ENCODE results near the gene WFS1.

Gene WFS1

GRCh38 chr4:6343939-6344408 lies 74.3 kb downstream of the WFS1 start:
- no peak for DNase-seq
- 68% methylated on average over 11 of the region's 11 CpGs for WGBS

GRCh38 chr4:6345096-6345830 lies 75.6 kb downstream of the WFS1 start:
- no peak overlapping the region for H3K27ac ChIP-seq (ENCODE audit: low read length, poor library complexity, severe bottlenecking)
- no peak overlapping the region for H4K8ac ChIP-seq (ENCODE audit: low read length)
- DNase-seq = no peak
- no peak overlapping the region for H3K9ac ChIP-seq (ENCODE audit: low read length)
- no peak overlapping the region for H3K4me3 ChIP-seq (ENCODE audit: insufficient read depth in 1 of 2, low read depth in 1 of 2, low read length in 2 of 2)
- WGBS = 68% methylated on average over 27 of the region's 27 CpGs
- H2BK12ac ChIP-seq (ENCODE audit: low read length in 2 of 2) = no peak overlapping the region
- H2BK5ac ChIP-seq (ENCODE audit: low read depth, low read length, poor library complexity, severe bottlenecking) = no peak overlapping the region
- H3K23ac ChIP-seq (ENCODE audit: low read length in 2 of 2) = no peak overlapping the region
- no peak overlapping the region for H3K14ac ChIP-seq (ENCODE audit: low read length in 2 of 2)
- no peak overlapping the region for H2AFZ ChIP-seq (ENCODE audit: low read depth, low read length)
- no peaks in the 10 kb centered on the region for H3K36me3 ChIP-seq (ENCODE audit: control insufficient read depth in 1 of 2, insufficient read depth in 2 of 2, low read depth in 1 of 2, low read length in 2 of 2)
- H4K91ac ChIP-seq (ENCODE audit: low read length) = no peak overlapping the region
- H3K4me1 ChIP-seq (ENCODE audit: control insufficient read depth, insufficient read depth, low read depth, low read length) = peaks cover 6% of the 10 kb centered on the region
- H2BK120ac ChIP-seq (ENCODE audit: low read depth, low read length) = no peak overlapping the region
- H3K4ac ChIP-seq (ENCODE audit: low read depth in 1 of 2, low read length in 2 of 2) = no peak overlapping the region
- H3K79me1 ChIP-seq (replicated peaks; ENCODE audit: low read length, poor library complexity, severe bottlenecking) = no peaks in the 10 kb centered on the region
- H3K9me3 ChIP-seq (ENCODE audit: control insufficient read depth, low read length) = no peaks in the 10 kb centered on the region
- peaks cover 36 to 51% of the 10 kb centered on the region in 2 experiments for H3K27me3 ChIP-seq (ENCODE audit: control insufficient read depth in 1 of 2, insufficient read depth in 1 of 2, low read length in 2 of 2)
- H2AK5ac ChIP-seq (ENCODE audit: low read length, severe bottlenecking) = no peak overlapping the region
- no peak overlapping the region for H2BK15ac ChIP-seq (ENCODE audit: low read depth, poor library complexity, severe bottlenecking)
- no peak overlapping the region for H3K4me2 ChIP-seq (ENCODE audit: low read length, poor library complexity, severe bottlenecking)
- H3K18ac ChIP-seq (ENCODE audit: low read depth in 1 of 2, low read length in 2 of 2) = no peak overlapping the region

More at GRCh38 chr4:6343939-6344408, 74.3 kb downstream of the WFS1 start:
- no peak overlapping the region for H4K91ac ChIP-seq (ENCODE audit: low read length)
- no peak overlapping the region for H3K4me2 ChIP-seq (ENCODE audit: low read length, poor library complexity, severe bottlenecking)
- peak overlapping the region in 1 of 2 experiments; percentile 25 for H3K4me3 ChIP-seq (ENCODE audit: insufficient read depth in 1 of 2, low read depth in 1 of 2, low read length in 2 of 2)
- H3K27me3 ChIP-seq (ENCODE audit: control insufficient read depth in 1 of 2, insufficient read depth in 1 of 2, low read length in 2 of 2) = peaks cover 35 to 52% of the 10 kb centered on the region in 2 experiments
- no peak overlapping the region for H2BK12ac ChIP-seq (ENCODE audit: low read length in 2 of 2)
- no peak overlapping the region for H2AK5ac ChIP-seq (ENCODE audit: low read length, severe bottlenecking)
- H3K14ac ChIP-seq (ENCODE audit: low read length in 2 of 2) = no peak overlapping the region
- H3K4ac ChIP-seq (ENCODE audit: low read depth in 1 of 2, low read length in 2 of 2) = no peak overlapping the region
- no peaks in the 10 kb centered on the region for H3K79me1 ChIP-seq (replicated peaks; ENCODE audit: low read length, poor library complexity, severe bottlenecking)
- H3K9ac ChIP-seq (ENCODE audit: low read length) = no peak overlapping the region
- H3K18ac ChIP-seq (ENCODE audit: low read depth in 1 of 2, low read length in 2 of 2) = no peak overlapping the region
- H2BK15ac ChIP-seq (ENCODE audit: low read depth, poor library complexity, severe bottlenecking) = no peak overlapping the region
- no peaks in the 10 kb centered on the region for H3K36me3 ChIP-seq (ENCODE audit: control insufficient read depth in 1 of 2, insufficient read depth in 2 of 2, low read depth in 1 of 2, low read length in 2 of 2)
- no peak overlapping the region for H2AFZ ChIP-seq (ENCODE audit: low read depth, low read length)
- H3K4me1 ChIP-seq (ENCODE audit: control insufficient read depth, insufficient read depth, low read depth, low read length) = peaks cover 6% of the 10 kb centered on the region
- H3K27ac ChIP-seq (ENCODE audit: low read length, poor library complexity, severe bottlenecking) = no peak overlapping the region
- H2BK120ac ChIP-seq (ENCODE audit: low read depth, low read length) = no peak overlapping the region
- H4K8ac ChIP-seq (ENCODE audit: low read length) = no peak overlapping the region
- no peaks in the 10 kb centered on the region for H3K9me3 ChIP-seq (ENCODE audit: control insufficient read depth, low read length)
- no peak overlapping the region for H2BK5ac ChIP-seq (ENCODE audit: low read depth, low read length, poor library complexity, severe bottlenecking)
- H3K23ac ChIP-seq (ENCODE audit: low read length in 2 of 2) = no peak overlapping the region

- Histone ChIP-seq H4K8ac (ENCODE audit: low read length) (no peak overlapping the region), H3K18ac (ENCODE audit: low read depth in 1 of 2, low read length in 2 of 2) (no peak overlapping the region), H3K4me1 (ENCODE audit: control insufficient read depth, insufficient read depth, low read depth, low read length) (peaks cover 6% of the 10 kb centered on the region), H3K9me3 (ENCODE audit: control insufficient read depth, low read length) (no peaks in the 10 kb centered on the region), H3K79me1 (replicated peaks; ENCODE audit: low read length, poor library complexity, severe bottlenecking) (no peaks in the 10 kb centered on the region), H3K27ac (ENCODE audit: low read length, poor library complexity, severe bottlenecking) (no peak overlapping the region), H2BK120ac (ENCODE audit: low read depth, low read length) (no peak overlapping the region), H3K4ac (ENCODE audit: low read depth in 1 of 2, low read length in 2 of 2) (no peak overlapping the region), H2BK12ac (ENCODE audit: low read length in 2 of 2) (no peak overlapping the region), H3K36me3 (ENCODE audit: control insufficient read depth in 1 of 2, insufficient read depth in 2 of 2, low read depth in 1 of 2, low read length in 2 of 2) (no peaks in the 10 kb centered on the region), H3K23ac (ENCODE audit: low read length in 2 of 2) (no peak overlapping the region), H4K91ac (ENCODE audit: low read length) (no peak overlapping the region), H3K9ac (ENCODE audit: low read length) (no peak overlapping the region), H3K27me3 (ENCODE audit: control insufficient read depth in 1 of 2, insufficient read depth in 1 of 2, low read length in 2 of 2) (peaks cover 32 to 51% of the 10 kb centered on the region in 2 experiments), H3K4me3 (ENCODE audit: insufficient read depth in 1 of 2, low read depth in 1 of 2, low read length in 2 of 2) (no peak overlapping the region), H2BK5ac (ENCODE audit: low read depth, low read length, poor library complexity, severe bottlenecking) (no peak overlapping the region), H3K14ac (ENCODE audit: low read length in 2 of 2) (no peak overlapping the region), H2AK5ac (ENCODE audit: low read length, severe bottlenecking) (no peak overlapping the region), H3K4me2 (ENCODE audit: low read length, poor library complexity, severe bottlenecking) (no peak overlapping the region), H2AFZ (ENCODE audit: low read depth, low read length) (no peak overlapping the region), H2BK15ac (ENCODE audit: low read depth, poor library complexity, severe bottlenecking) (no peak overlapping the region)
- DNase-seq = no peak
- WGBS = 81% methylated on average over 13 of the region's 13 CpGs
These were observed 76.2 kb downstream of the WFS1 start for GRCh38 chr4:6345866-6346265.

- no peak overlapping the region for H4K8ac ChIP-seq (ENCODE audit: low read length)
- no peak overlapping the region for H3K23ac ChIP-seq (ENCODE audit: low read length in 2 of 2)
- no peak overlapping the region for H2AK5ac ChIP-seq (ENCODE audit: low read length, severe bottlenecking)
- H4K91ac ChIP-seq (ENCODE audit: low read length) = no peak overlapping the region
- H2AFZ ChIP-seq (ENCODE audit: low read depth, low read length) = no peak overlapping the region
- WGBS = 82% methylated on average over 16 of the region's 16 CpGs
- H3K27ac ChIP-seq (ENCODE audit: low read length, poor library complexity, severe bottlenecking) = no peak overlapping the region
- no peak overlapping the region for H2BK15ac ChIP-seq (ENCODE audit: low read depth, poor library complexity, severe bottlenecking)
- no peak overlapping the region for H3K4me2 ChIP-seq (ENCODE audit: low read length, poor library complexity, severe bottlenecking)
- no peak overlapping the region for H3K14ac ChIP-seq (ENCODE audit: low read length in 2 of 2)
- no peak overlapping the region for H3K18ac ChIP-seq (ENCODE audit: low read depth in 1 of 2, low read length in 2 of 2)
- H3K4ac ChIP-seq (ENCODE audit: low read depth in 1 of 2, low read length in 2 of 2) = no peak overlapping the region
- H3K4me3 ChIP-seq (ENCODE audit: insufficient read depth in 1 of 2, low read depth in 1 of 2, low read length in 2 of 2) = no peak overlapping the region
- H3K36me3 ChIP-seq (ENCODE audit: control insufficient read depth in 1 of 2, insufficient read depth in 2 of 2, low read depth in 1 of 2, low read length in 2 of 2) = no peaks in the 10 kb centered on the region
- peaks cover 29 to 47% of the 10 kb centered on the region in 2 experiments for H3K27me3 ChIP-seq (ENCODE audit: control insufficient read depth in 1 of 2, insufficient read depth in 1 of 2, low read length in 2 of 2)
- H2BK12ac ChIP-seq (ENCODE audit: low read length in 2 of 2) = no peak overlapping the region
- H3K9ac ChIP-seq (ENCODE audit: low read length) = no peak overlapping the region
- H3K79me1 ChIP-seq (replicated peaks; ENCODE audit: low read length, poor library complexity, severe bottlenecking) = no peaks in the 10 kb centered on the region
- no peak overlapping the region for H2BK5ac ChIP-seq (ENCODE audit: low read depth, low read length, poor library complexity, severe bottlenecking)
- no peaks in the 10 kb centered on the region for H3K9me3 ChIP-seq (ENCODE audit: control insufficient read depth, low read length)
- no peak overlapping the region for H2BK120ac ChIP-seq (ENCODE audit: low read depth, low read length)
- DNase-seq = no peak
- H3K4me1 ChIP-seq (ENCODE audit: control insufficient read depth, insufficient read depth, low read depth, low read length) = peaks cover 6% of the 10 kb centered on the region
These were observed 76.9 kb downstream of the WFS1 start for GRCh38 chr4:6346373-6347110.
